ENCODE data around the gene PUS7L.

PUS7L gene

GRCh38 chr12:43805860-43806736, 47.5 kb upstream of the PUS7L start, which contains the start of gene TWF1:
TWF1 (minus strand) TSS chr12:43806317; CDS start chr12:43806245, 72 bp downstream.
- no peaks in the 10 kb centered on the region for H3K9me3 ChIP-seq (ENCODE audit: control insufficient read depth, low read length)
- no peaks in the 10 kb centered on the region for H3K4me1 ChIP-seq (ENCODE audit: control insufficient read depth, insufficient read depth, low read depth, low read length)
- no peaks in the 10 kb centered on the region for H3K79me1 ChIP-seq (replicated peaks; ENCODE audit: low read length, poor library complexity, severe bottlenecking)
- peak within 1 kb of the TSS; percentile 79 for H2BK120ac ChIP-seq (ENCODE audit: low read depth, low read length)
- H3K36me3 ChIP-seq (ENCODE audit: control insufficient read depth in 1 of 2, insufficient read depth in 2 of 2, low read depth in 1 of 2, low read length in 2 of 2) = peaks cover 3 to 24% of the 10 kb centered on the region in 2 experiments
- peak within 1 kb of the TSS; percentile 98 for H4K8ac ChIP-seq (ENCODE audit: low read length)
- peak within 1 kb of the TSS in 1 of 2 experiments; percentile 59 for H3K23ac ChIP-seq (ENCODE audit: low read length in 2 of 2)
- H2BK15ac ChIP-seq (ENCODE audit: low read depth, poor library complexity, severe bottlenecking) = peak within 1 kb of the TSS; percentile 96
- peak within 1 kb of the TSS in 1 of 2 experiments; percentile 97 for H3K14ac ChIP-seq (ENCODE audit: low read length in 2 of 2)
- H3K18ac ChIP-seq (ENCODE audit: low read depth in 1 of 2, low read length in 2 of 2) = peak within 1 kb of the TSS; percentile 93 to 96
- H3K4ac ChIP-seq (ENCODE audit: low read depth in 1 of 2, low read length in 2 of 2) = peak within 1 kb of the TSS; percentile 95
- WGBS = under 1% methylated on average over 69 of the region's 89 CpGs
- peak within 1 kb of the TSS; percentile 98 for H2BK5ac ChIP-seq (ENCODE audit: low read depth, low read length, poor library complexity, severe bottlenecking)
- peak within 1 kb of the TSS; percentile 83 for H4K91ac ChIP-seq (ENCODE audit: low read length)
- peak within 1 kb of the TSS; percentile 91 for H2AFZ ChIP-seq (ENCODE audit: low read depth, low read length)
- peak within 1 kb of the TSS; percentile 78 for H3K4me2 ChIP-seq (ENCODE audit: low read length, poor library complexity, severe bottlenecking)
- H3K27ac ChIP-seq (ENCODE audit: low read length, poor library complexity, severe bottlenecking) = peak within 1 kb of the TSS; percentile 94
- peak within 1 kb of the TSS; percentile 8 for H2AK5ac ChIP-seq (ENCODE audit: low read length, severe bottlenecking)
- H3K27me3 ChIP-seq (ENCODE audit: control insufficient read depth in 1 of 2, insufficient read depth in 1 of 2, low read length in 2 of 2) = no peaks in the 10 kb centered on the region
- peak within 1 kb of the TSS in 1 of 2 experiments; percentile 54 for H2BK12ac ChIP-seq (ENCODE audit: low read length in 2 of 2)
- H3K9ac ChIP-seq (ENCODE audit: low read length) = peak within 1 kb of the TSS; percentile 95
- peak; percentile 85 for DNase-seq
- H3K4me3 ChIP-seq (ENCODE audit: insufficient read depth in 1 of 2, low read depth in 1 of 2, low read length in 2 of 2) = peak within 1 kb of the TSS; percentile 89 to 91

GRCh38 chr12:43805149-43805859, 46.7 kb upstream of the PUS7L start:
- H4K8ac ChIP-seq (ENCODE audit: low read length) = no peak overlapping the region
- H3K4me2 ChIP-seq (ENCODE audit: low read length, poor library complexity, severe bottlenecking) = peak overlapping the region; percentile 78
- no peaks in the 10 kb centered on the region for H3K27me3 ChIP-seq (ENCODE audit: control insufficient read depth in 1 of 2, insufficient read depth in 1 of 2, low read length in 2 of 2)
- H2AK5ac ChIP-seq (ENCODE audit: low read length, severe bottlenecking) = peak overlapping the region; percentile 8
- H3K4me3 ChIP-seq (ENCODE audit: insufficient read depth in 1 of 2, low read depth in 1 of 2, low read length in 2 of 2) = peak overlapping the region; percentile 89 to 91
- no peak overlapping the region for H3K14ac ChIP-seq (ENCODE audit: low read length in 2 of 2)
- H3K18ac ChIP-seq (ENCODE audit: low read depth in 1 of 2, low read length in 2 of 2) = peak overlapping the region in 1 of 2 experiments; percentile 96
- WGBS = 28% methylated on average over 12 of the region's 20 CpGs
- peak overlapping the region; percentile 94 for H2BK15ac ChIP-seq (ENCODE audit: low read depth, poor library complexity, severe bottlenecking)
- no peak overlapping the region for H3K23ac ChIP-seq (ENCODE audit: low read length in 2 of 2)
- H3K27ac ChIP-seq (ENCODE audit: low read length, poor library complexity, severe bottlenecking) = peak overlapping the region; percentile 44
- no peaks in the 10 kb centered on the region for H3K4me1 ChIP-seq (ENCODE audit: control insufficient read depth, insufficient read depth, low read depth, low read length)
- H2AFZ ChIP-seq (ENCODE audit: low read depth, low read length) = no peak overlapping the region
- H2BK5ac ChIP-seq (ENCODE audit: low read depth, low read length, poor library complexity, severe bottlenecking) = peak overlapping the region; percentile 73
- H4K91ac ChIP-seq (ENCODE audit: low read length) = no peak overlapping the region
- H3K9me3 ChIP-seq (ENCODE audit: control insufficient read depth, low read length) = no peaks in the 10 kb centered on the region
- H2BK12ac ChIP-seq (ENCODE audit: low read length in 2 of 2) = no peak overlapping the region
- no peak overlapping the region for H2BK120ac ChIP-seq (ENCODE audit: low read depth, low read length)
- H3K36me3 ChIP-seq (ENCODE audit: control insufficient read depth in 1 of 2, insufficient read depth in 2 of 2, low read depth in 1 of 2, low read length in 2 of 2) = peaks cover 6 to 32% of the 10 kb centered on the region in 2 experiments
- DNase-seq = no peak
- H3K79me1 ChIP-seq (replicated peaks; ENCODE audit: low read length, poor library complexity, severe bottlenecking) = peaks cover 3% of the 10 kb centered on the region
- H3K4ac ChIP-seq (ENCODE audit: low read depth in 1 of 2, low read length in 2 of 2) = no peak overlapping the region
- peak overlapping the region; percentile 95 for H3K9ac ChIP-seq (ENCODE audit: low read length)

DNA sequence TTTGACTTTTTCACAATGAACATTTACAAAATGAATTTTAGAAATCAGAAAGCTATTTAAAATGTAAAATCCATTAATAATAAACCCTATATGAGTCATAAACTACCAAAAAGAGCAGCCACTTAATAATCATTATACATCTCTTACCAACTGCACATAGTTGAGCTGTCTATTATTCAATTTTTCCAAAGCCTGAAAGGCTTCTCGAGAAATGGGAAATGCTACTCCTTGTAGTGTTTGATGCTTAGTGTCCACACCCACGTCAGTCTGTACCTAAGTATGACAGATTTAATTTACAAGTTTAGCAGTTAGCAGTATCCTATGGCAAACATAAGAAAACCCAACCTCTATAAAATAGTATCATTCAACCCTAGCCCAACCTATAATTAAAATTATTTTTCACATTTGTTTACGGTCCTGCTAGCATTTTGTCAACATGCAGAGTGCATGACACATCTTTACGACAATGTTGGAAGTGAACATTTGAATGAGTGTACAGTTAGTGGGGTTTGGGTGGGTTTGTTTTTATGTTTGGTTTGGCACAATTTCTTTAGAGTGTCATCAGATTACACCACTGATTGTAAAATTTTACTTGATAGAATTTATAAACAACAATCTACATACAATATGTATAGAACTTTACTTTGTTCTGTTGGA, 39.1 kb upstream of the PUS7L start:
- Histone ChIP-seq H2BK12ac (ENCODE audit: low read length in 2 of 2) (no peak overlapping the region), H3K4ac (ENCODE audit: low read depth in 1 of 2, low read length in 2 of 2) (no peak overlapping the region), H2BK15ac (ENCODE audit: low read depth, poor library complexity, severe bottlenecking) (no peak overlapping the region), H4K91ac (ENCODE audit: low read length) (no peak overlapping the region), H3K18ac (ENCODE audit: low read depth in 1 of 2, low read length in 2 of 2) (no peak overlapping the region), H3K4me3 (ENCODE audit: insufficient read depth in 1 of 2, low read depth in 1 of 2, low read length in 2 of 2) (no peak overlapping the region), H2AK5ac (ENCODE audit: low read length, severe bottlenecking) (no peak overlapping the region), H3K9ac (ENCODE audit: low read length) (no peak overlapping the region), H3K36me3 (ENCODE audit: control insufficient read depth in 1 of 2, insufficient read depth in 2 of 2, low read depth in 1 of 2, low read length in 2 of 2) (peaks cover 9 to 84% of the 10 kb centered on the region in 2 experiments), H3K79me1 (replicated peaks; ENCODE audit: low read length, poor library complexity, severe bottlenecking) (peaks cover 3% of the 10 kb centered on the region), H2BK120ac (ENCODE audit: low read depth, low read length) (no peak overlapping the region), H3K4me2 (ENCODE audit: low read length, poor library complexity, severe bottlenecking) (no peak overlapping the region), H2AFZ (ENCODE audit: low read depth, low read length) (no peak overlapping the region), H3K23ac (ENCODE audit: low read length in 2 of 2) (no peak overlapping the region), H3K4me1 (ENCODE audit: control insufficient read depth, insufficient read depth, low read depth, low read length) (no peaks in the 10 kb centered on the region), H2BK5ac (ENCODE audit: low read depth, low read length, poor library complexity, severe bottlenecking) (no peak overlapping the region), H3K27me3 (ENCODE audit: control insufficient read depth in 1 of 2, insufficient read depth in 1 of 2, low read length in 2 of 2) (no peaks in the 10 kb centered on the region), H3K14ac (ENCODE audit: low read length in 2 of 2) (no peak overlapping the region), H3K9me3 (ENCODE audit: control insufficient read depth, low read length) (no peaks in the 10 kb centered on the region), H3K27ac (ENCODE audit: low read length, poor library complexity, severe bottlenecking) (no peak overlapping the region), H4K8ac (ENCODE audit: low read length) (no peak overlapping the region)
- DNase-seq = no peak
- 93% methylated on average over 4 of the region's 4 CpGs for WGBS

Measured in mesenchymal stem cell (in vitro differentiated cells and primary cell).